Inflammatory macrophage (primary cell): ENCODE measurements around the gene DHRS9.
"Not testable (repeated sequence)": the region's sequence is repeated elsewhere in the genome, so short reads cannot be mapped to it uniquely, and the experiment has no call there.

ENCODE experiments used
- DNase-seq, 2 donors: peaks; one replicate each; pipeline ENCODE4 v3.0.0-alpha.2; 2020 to 2022
- total RNA-seq, 18 experiments: gene quantifications; one replicate each; lab custom pipeline; 2026; ENCODE audit warnings: mixed read lengths in 6 of 18, inconsistent platforms in 2 of 18; lab: John Stamatoyannopoulos, UW

DHRS9 gene
- 4.2 to 108 (median 37.3) reads per million in 18 experiments for total RNA-seq

DNA sequence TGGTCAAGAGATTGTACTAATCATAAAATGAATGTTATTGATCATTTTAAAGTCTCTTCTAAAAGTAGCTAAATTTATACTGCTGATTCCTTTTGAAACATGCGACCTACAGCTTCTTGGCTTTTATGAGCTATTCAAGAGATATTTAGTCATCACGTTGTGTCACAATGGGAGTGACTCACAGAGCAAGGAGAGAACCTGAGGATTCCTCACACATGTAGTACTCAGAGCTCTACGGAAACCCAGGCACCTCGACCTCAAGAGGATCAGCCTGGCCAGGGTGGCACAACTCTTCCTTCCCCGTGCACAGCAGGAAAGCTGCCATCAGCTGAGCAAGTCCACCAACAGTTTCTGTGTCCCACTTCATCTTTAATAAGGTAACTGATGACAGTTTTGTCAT lies at the start of gene DHRS9:
Gene DHRS9 (plus strand): TSS at position 223 of the 400 bp plus-strand sequence. CDS start 12,019 bp downstream, outside the sequence.
- DNase-seq, result peak; percentile 94 to 96

DNA sequence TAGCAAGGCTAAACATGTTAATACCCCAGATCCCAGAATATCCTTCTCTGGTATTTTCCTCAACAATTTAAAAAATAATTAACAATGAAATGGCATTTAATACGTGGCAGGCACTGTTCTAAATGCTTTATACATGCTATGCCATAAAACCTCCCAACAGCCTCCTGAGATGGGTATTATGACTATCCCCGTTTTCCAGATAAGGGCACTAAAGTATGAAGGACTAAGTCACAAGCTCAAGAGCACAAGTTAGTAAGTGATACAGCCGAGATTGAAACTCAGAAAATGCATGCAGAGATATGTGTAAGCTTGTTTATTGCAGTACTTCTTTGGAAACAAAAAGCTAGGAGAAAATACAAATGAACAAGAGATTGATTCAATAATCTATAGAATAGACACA lies 46.2 kb upstream of the DHRS9 start:
- no peak for DNase-seq

DNA sequence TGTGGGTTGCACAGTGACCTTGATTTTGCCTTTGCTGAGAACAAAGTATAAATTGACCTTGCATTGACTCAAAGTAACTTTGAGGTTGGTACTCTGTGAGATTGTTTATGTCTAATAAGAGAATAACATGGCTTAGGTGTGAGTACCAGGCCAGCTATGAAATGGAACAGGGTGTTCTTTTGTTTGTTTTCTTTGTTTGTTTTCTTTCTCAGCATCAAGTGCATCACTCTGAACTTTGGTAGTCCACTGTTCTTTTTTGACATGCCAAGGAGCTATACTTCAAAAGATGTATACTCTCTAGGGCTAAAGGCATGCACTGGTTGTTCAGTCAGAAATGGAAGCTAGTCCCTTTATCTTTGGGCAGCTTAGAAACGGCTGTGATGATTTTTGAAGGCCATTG lies 43.3 kb upstream of the DHRS9 start:
- DNase-seq, result no peak

DNA sequence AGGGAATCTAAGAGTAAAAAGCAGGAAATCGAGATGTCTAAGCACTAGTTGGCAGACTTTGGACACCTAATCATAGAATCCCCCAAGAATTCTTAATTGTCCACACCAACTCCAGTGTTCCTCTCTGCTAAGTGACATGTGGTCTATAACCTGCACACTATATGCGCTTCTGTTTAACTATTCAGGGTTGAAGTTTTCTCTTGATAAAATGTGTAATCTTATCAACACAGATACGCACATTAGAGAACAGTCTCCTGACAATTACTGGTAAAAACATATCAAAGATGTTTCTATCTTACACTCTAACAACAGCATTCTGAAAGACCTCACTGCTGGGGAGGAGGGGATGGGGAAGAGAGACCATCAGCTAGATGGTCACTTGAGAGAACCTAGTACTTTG lies 42.1 kb upstream of the DHRS9 start:
- no peak for DNase-seq

DNA sequence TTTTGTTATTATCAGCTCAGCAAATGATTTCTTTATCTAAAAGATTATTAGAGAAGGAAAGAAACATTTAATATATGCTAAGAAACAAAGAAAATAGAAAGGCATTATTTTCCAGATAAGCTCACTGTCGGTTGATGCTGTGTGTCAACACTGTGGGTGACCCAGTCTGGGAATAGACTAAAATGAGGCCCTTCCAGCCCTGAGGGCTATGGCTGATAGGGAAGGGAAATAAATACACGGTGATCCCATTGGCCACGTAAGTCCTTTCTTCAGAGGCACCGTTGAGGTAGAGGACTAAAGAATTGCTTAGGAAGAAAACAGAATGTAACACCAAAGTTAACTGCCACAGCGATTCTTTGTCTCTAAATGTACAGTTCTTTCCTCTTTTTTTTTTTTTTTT lies 40.0 kb upstream of the DHRS9 start:
- no peak for DNase-seq

DNA sequence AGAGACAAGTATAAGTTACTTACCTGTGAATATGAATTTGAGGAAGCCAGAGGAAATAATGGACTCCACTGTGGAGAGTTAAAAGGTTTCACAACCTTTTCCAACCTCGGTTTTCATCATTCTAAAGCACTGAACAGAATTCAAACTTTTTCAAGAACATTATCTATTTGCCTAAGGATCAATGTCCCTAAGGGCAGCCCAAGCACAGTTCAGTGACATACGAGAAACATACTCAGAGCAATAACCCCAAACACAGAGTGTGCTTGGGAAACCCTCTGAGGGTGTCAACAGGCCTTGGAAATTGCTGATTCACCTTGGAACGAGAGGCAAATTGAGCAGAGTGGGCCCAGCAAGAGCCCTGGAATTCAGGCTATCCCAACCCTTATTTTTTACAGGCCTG lies 38.2 kb upstream of the DHRS9 start, which contains the start of gene ABCB11:
Gene ABCB11 (minus strand): TSS at position 123 of the 400 bp plus-strand sequence. CDS start 13,199 bp downstream, outside the sequence.
- DNase-seq, result no peak

DNA sequence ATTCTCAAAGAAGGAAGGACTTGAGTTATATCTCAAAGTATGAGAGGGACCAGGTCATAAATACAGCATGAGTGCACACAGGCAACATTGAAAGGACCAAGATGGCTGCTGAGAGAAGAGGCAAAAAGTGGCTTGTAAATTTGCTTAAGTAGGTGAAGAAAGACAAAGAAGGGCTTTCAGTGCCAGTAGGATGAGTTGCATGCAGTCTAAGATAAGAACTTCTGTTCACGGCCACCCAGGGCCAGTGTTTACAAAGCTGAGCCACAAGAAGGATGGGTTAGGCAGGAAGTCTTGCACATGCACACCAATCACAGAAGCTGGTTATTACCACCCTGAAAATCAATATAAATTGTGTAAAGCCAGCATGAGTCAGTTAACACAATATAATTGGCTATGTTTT lies 35.1 kb upstream of the DHRS9 start:
- DNase-seq, result no peak

DNA sequence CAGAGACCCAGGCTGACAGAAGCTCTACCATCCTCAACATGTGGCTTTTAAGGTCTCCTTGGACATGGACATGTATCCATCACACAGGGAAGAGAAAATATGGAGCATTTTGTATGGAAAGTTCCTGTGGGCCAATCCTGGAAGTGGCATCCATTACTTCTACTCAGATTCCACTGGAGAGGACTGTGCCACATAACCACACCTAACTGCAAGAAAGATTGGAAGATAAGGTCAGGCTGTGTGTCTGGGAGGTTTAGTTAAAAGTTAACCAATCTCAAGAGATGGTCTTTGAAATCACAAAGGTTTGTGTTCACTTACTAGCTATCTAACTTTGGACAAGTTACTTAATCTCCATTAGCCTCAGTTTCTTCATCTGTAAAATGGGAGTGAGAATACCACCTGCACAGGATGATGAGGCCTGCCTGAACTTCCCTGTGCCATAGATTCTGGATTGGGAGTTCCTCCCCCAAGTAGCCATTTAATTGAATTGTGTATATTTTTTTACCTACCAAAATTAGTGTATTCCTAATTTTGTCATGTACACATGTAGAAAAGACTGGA lies 34.3 kb upstream of the DHRS9 start:
- no peak for DNase-seq

DNA sequence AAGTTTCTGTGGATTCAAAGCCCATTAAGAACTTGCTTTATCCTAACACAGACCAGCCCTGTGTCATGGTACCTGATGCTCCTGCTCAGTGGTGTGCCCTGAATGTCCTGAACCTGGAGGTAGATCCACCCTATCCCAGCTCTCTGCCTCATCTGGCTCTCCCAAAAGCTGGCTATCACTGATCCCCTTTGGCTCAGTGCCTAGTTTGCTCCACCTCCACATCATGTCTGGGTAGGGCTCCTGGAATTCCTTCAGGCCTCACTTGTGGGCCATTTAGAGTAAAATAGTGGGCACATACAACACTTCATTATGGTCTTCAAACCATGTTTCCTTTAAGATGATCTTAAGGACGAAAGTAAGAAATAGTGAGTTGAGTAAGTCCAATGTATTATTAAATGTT lies 33.5 kb upstream of the DHRS9 start:
- DNase-seq, result no peak

DNA sequence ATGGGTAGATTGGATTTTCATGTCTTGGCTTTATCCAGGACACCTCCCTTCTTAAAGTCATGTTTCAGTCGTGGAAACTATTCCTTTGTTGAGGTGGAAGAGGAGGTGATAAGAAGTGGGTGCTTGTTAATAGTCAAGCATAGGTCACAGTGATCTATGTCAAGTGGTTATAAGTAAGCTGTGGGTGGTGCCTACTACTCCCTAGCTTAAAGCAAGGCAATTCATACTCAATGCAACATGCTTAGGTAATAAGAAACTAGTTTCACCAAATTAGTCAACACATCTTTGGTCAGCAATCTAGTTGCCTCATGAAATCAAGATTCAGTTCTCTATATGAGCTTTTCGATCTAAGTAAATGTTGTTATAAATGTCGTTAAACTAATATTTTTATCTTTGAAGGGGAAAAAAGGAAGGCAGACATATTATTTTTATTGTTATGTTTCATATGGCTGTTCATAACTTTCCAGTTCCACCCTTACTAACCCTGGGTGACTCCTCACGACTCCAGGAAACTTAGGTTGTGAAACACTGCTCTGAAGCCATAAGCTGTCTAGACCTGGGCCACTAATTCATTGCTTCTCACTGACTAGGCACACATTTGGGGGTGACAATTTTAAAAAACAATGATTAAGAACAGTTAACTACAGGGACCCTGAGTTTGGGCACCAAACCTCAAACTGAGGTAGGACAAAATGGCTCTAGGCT lies 32.5 kb upstream of the DHRS9 start:
- peak; percentile 74 to 89 for DNase-seq

DNA sequence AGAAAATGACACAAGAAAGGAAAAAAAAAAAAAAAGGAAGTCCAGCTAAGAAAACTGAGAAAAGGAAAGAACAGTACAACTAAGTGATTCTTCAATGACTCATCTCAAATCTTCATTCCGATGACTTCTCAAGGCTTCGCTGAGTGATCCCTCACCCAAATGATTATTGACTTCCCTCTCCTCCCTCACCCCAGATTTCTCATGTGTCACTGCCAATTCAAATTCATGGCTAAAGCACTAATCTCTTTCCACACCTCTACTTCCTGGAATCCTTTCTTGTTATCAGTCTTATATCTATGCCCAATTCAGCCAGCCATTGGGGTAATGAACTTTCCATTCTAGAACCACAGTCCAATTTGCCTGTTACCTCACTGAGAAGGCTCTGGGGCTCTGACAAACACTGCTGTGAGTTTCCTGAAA lies 31.0 kb upstream of the DHRS9 start:
- DNase-seq, result peak; percentile 80 to 93

DNA sequence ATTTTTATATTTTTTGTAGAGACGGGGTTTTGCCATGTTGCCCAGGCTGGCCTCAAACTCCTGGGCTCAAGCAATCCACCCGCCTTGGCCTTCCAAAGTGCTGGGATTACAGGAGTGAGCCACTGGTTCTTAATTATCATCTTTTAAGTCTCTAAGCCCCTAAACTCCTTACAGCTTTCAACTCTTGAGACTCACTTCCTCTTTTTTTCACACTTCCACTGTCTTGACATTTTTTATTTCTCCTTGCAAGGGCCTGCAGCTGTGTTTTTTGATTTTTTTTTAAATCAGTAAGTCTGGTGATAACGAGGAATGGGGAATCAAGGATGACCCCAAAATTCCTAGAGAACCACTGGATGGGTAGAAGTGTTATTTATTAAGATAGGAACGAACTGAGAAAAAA lies 29.7 kb upstream of the DHRS9 start:
- peak; percentile 24 to 46 for DNase-seq

DNA sequence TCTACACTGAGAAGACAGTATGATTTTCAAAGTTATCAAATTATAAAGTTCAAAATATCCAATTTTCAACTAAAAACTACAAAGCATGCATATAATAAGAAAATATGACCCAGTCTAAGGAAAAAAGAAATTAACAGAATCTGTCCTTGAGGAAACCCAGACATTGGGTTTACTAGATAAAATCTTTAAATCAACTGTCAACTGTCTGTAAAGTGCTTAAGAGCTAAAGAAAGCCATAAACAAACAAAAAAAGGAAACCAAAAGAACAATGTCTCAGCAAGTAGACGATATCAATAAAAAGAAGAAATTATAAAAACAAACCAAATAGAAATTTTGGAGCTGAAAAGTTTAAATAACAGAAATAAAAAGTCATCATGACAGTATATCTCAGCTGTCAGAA lies 27.8 kb upstream of the DHRS9 start:
- no peak for DNase-seq

DNA sequence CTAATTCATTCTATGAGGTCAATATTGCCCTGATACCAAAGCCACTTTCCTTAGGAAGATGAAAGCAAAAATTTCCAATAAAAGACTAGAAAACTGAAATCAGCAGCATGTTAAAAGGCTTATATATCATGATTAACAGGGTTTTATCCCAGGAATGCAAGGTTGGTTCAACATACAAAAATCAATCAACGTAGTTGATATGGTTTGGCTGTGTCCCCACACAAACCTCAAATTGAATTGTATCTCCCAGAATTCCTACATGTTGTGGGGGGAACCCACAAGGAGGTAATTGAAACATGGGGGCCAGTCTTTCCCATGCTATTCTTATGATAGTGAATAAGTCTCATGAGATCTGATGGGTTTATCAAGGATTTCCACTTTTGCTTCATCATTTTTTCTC lies 26.5 kb upstream of the DHRS9 start:
- DNase-seq, result no peak

DNA sequence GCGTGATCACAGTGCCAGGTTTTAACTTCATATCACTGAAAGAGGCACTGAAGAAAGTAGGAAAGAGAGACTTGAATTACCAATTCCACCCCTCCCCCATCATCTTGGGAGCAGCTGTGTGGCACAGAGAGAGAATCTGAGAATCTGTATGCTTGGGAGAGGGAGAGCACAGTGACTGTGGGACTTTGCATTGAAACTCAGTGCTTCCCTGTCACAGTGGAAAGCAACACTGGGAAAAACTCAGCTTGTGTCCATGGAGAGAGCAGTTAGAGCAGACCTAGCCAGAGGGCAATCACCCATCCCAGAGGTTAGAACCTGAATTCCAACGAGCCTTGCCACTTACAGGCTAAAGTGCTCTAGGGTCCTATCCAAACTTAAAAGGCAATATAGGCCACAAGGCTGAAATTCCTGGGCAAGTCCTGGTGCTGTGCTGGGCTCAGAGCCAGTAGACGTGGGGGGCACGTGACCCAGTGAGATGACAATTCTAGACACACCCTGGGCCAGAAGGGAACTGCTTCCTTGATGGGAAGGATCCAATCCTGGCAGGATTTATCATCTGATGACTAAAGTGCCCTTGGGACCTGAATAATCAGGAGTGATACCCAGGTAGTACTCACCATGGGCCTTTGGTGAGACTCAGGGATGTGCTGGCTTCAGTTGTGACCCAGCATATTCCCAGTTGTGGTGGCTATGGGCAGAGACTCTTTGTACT lies 22.8 kb upstream of the DHRS9 start:
- DNase-seq, result no peak

DNA sequence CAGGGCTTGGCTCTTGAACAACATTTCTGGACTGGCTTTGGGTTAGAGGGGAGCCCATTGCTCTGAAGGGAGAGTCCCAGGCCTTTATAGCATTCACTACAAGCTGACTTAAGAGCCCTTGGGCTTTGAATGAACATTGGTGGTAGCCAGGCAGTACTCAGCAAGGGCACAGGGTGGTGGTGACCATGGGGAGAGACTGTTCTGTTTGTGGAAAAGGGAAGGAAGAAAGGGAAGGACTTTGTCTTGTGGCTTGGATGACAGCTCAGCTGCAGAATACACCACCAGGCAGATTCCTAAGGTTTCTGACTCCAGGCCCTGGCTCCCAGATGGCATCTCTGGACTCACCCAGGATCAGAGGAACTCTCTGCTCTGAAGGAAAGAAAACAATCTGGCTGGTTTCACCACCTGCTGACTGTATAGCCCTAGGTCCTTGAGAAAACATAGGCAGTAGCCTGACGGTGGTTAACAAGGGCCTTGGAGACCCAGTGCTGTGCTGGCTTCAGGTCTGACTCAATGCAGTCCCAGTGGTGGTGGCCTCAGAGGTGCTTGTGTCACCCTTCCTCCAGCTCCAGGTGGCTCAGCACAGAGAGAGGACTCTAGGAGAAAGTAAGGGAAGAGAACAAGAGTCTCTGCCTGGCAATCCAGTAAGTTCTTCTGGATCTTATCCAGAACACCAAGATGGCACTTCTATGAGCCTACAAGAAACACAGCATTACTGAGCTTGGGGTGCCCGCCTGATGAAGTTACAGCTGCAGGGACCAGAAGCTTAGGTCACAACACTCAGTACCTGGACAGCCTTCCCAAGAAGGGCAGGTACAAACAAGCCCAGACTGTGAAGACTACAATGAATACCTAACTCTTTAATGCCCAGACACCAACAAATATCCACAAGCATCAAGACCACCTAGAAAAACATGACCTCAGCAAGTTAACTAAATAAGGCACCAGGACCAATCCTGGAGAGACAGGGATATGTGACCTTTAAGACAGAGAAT lies 21.8 kb upstream of the DHRS9 start:
- DNase-seq, result peak; percentile 70 to 71

DNA sequence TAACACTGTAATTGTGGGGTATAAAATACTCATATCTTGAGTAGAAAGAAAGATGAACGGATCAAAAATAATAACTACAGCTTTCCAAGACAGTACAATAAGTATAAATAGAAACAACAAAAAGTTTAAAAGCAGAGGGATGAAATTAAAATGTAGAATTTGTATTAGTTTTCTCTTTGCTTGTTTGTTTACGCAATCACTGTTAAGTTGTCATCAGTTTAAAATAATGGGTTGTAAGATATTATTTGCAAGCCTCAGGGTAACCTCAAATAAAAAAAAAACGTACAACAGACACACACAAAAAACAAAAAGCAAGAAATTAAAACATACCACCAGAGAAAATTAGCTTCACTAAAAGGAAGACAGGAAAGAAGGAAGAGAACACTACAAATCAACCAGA lies 20.2 kb upstream of the DHRS9 start:
- no peak for DNase-seq

DNA sequence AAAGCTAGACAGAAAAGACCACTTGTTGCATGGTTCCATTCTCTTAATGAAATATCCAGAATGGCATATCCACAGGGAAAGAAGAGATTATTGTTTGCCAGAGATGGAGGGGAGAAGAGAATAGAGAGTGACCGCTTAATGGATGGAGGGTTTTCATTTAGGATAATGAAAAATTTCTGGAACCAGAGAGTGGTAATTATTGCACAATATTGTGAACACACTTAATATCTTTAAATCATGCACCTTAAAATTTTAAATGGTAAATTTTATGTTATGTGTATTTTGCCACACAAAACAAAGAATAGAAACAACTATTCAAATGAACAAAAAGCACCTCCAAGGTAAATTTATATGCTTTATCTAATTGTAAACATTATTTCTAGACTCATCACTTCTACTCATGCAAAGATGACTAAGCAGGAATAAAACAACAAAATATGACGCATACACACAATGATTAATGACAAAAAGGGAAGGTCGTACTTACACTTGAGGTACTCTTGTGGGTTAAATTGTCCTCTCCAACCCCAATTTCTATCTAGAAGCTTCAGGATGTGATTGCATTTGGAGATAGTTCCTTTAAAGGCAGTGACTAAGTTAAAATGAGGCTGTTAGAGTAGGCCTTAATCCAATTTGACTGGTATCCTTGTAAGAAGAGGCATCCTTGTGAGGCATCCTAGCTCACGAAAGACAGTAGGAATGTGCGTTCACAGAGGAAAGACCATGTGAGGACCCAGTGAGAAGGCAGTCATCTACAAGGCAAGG lies 18.7 kb upstream of the DHRS9 start:
- DNase-seq, result peak; percentile 68 to 81

DNA sequence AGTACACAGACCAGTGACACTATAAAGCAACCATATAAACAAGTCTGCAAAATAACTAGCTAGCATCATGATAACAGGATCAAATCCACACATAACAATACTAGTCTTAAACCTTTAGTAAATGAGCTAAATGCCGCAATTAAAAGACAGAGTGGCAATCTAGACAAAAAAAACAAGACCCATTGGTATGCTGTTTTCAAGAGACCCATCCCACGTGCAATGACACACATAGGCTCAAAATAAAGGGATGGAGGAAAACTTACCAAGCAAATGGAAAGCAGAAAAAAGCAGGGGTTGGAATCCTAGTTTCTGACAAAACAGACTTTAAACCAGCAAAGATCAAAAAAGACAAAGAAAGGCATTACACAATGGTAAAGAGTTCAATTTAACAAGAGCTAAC lies 14.8 kb upstream of the DHRS9 start:
- DNase-seq, result not testable (repeated sequence)

DNA sequence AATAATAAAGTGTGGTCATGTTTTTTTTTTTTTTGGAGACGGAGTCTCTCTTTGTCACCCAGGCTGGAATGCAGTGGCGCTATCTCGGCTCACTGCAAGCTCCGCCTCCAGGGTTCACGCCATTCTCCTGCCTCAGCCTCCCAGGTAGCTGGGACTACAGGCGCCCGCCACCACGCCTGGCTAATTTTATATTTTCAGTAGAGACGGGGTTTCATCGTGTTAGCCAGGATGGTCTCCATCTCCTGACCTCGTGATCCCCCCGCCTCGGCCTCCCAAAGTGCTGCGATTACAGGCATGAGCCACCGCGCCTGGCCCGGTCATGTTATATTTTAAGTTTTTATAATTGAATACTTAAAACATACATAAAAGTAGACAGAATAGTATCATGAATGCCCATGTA lies 5.2 kb upstream of the DHRS9 start:
- DNase-seq, result not testable (repeated sequence)

DNA sequence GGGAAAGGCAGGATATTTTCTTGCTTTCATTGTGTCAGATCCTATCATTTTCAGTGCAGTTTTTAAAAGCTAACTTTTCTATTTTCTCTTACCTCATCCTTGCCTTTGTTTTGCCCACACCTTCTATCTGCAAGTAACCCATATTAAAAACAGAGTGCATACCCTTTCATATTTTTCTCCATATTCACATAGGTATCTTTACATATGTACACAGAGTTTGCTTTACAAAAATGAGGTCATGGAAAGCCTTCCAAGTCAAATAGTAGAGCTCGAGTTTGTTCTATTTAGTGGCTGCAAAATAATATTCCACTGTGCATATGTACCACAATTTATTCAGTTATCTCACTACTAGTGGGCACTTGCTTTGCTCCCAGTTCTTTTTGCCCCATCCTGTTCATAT lies 3.9 kb upstream of the DHRS9 start:
- DNase-seq, result no peak
